HG03095 (cell line): Measurements from ENCODE around the gene SORBS1.

Source experiments
- ATAC-seq: cut with Tn5 transposase; IDR thresholded peaks from one replicate; pipeline ENCODE4 v1.9.1; 2021; ENCODE audit warnings: moderate library complexity; ENCODE audit not compliant: unreplicated experiment

The SORBS1 gene

DNA sequence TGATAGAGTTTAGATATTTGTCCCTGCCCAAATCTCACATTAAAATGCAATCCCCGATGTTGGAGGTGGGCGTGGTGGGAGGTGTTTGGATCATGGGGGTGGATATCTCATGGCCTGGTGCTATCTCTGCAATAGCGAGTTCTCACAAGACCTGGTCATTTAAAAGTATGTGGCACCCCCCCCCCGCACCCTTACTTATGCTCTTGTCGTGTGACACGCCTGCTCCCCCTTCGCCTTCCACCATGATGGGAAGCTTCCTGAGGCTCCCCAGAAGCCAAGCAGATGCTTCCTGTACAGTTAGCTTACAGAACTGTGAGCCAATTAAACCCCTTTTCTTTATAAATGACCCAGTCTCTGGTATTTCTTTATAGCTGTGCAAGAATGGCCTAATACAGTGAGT, 118.8 kb downstream of the SORBS1 start:
- ATAC-seq = no peak

DNA sequence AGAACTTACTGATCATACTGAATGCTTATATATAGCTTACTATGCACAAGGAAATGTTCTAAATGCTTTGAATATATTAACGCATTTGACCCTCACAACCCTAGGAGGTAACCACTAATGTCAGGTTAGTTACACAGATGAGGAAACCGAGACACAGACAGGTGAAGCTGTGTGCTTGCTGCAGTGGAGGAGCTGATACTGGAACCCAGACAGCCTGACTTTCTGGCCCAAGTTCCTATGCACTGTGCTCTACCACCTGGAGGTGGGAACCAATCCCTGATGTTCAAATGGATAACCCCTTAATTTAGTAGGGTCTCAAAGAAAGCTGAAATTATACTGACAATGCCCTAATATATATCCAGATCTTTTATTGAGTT, 119.6 kb downstream of the SORBS1 start:
- peak; percentile 12 for ATAC-seq

- ATAC-seq = peak; percentile 59
These were observed 120.2 kb downstream of the SORBS1 start for GRCh38 chr10:95440756-95441546.

DNA sequence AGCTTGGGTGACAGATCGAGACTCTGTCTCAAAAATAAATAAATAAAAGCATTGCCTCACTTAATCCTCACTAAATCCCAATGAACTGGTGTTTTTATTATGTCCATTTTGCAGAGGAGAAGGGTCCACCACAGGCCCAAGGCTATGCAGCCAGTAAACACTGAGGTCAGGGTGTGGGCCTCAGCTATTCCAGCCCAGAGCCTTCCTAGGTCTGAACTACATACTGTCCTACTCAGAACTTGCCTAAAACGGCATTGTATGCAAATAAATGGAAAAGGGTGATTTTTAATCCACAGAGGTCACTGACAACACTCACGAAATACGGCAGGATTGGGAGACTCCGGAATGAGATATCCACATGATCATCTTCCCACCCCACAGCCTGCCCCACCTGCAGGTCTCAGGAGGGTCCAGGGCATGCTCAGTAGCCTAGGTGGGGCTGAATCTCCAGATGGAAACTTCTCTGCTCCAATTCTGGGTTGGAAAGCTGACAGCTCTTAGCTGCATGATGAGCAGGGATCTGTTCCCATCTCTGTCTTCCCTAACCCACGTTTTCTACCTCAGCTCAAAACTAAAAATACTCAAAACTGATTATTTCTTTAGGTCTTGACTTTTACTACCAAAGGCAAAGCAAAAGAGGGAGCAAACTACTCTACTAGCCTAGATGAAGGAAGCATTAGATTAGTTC, 121.0 kb downstream of the SORBS1 start:
- ATAC-seq = no peak

DNA sequence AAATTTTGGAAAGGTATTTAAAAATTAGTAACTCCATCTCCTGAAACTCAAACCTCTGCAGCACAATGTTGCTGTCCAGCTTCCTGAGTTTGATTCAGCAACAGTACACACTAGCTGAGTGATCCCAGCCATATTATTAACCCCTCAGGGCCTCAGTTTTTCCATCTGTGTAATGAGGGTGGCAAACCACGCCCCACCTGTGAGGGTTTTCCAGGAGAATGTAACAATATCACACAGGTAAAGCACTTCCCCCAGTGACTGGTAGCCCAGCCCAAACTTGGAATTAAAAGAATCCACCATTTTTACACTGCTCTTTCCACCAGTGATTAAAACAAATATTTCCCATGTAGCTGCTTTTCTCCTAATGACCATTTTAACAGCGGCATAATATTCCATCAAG, 122.4 kb downstream of the SORBS1 start:
- ATAC-seq = no peak

DNA sequence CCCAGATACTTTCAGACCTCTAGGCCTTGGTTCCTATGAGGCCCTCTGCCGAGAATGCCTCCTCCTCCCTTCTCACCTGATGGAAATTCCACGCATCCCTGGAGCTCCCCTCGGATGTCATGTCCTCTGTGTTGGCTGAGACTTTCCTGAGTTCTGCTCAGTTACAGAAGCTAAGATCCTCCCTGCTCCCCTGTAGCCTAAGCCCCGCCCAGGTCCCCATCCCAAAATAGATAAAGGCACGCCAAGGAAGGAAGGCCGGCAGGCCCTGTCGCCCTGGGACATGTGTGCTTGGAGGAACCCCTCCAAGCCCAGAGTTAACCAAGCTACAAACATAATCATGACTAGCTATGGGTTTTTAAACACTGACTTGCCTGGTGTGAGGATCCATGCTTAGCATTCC, 123.5 kb downstream of the SORBS1 start:
- no peak for ATAC-seq

DNA sequence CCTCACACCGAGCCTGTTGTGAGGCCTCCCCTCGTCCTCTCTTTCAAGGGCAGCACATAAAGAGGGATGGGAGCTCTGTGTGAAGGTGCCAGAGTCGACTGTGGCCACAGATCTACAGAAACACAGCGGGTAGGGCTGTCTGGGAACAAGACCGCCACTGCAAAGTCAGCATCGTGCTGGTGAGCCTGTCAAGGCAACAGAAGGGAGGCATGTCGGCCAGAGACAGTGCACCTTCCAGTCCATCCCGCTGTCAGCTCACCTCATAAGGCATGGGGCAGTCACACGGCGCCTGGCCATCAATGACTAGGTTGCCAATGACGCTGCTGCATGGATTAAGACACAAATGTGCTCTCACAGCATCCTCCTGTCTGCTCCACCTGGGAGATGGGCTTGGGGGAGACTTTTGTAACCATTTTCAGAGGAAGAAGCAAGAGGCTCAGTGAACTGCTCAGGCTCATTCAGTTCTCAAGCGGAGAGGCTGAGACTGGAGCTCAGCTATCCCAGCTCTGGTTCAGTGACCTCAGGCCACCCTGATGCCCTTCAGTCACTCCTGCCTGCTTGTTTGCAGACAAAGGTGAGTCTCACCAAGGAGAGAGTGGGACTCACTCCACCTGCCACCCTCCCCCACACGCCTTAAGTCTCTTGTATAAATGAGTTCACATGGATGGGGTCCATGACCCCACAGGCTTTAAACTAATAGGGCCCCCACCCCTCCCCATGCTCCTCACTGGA, 125.5 kb downstream of the SORBS1 start:
- ATAC-seq = no peak

- ATAC-seq = no peak
These were observed 126.6 kb downstream of the SORBS1 start for GRCh38 chr10:95434583-95434982.

- peak; percentile 69 for ATAC-seq
These were observed 129.2 kb downstream of the SORBS1 start for GRCh38 chr10:95431900-95432342.

GRCh38 chr10:95430231-95430951, 130.8 kb downstream of the SORBS1 start:
- ATAC-seq = peak; percentile 64

- ATAC-seq = no peak
These were observed 131.5 kb downstream of the SORBS1 start for GRCh38 chr10:95429639-95430038.

GRCh38 chr10:95428701-95429100, 132.5 kb downstream of the SORBS1 start:
- no peak for ATAC-seq

DNA sequence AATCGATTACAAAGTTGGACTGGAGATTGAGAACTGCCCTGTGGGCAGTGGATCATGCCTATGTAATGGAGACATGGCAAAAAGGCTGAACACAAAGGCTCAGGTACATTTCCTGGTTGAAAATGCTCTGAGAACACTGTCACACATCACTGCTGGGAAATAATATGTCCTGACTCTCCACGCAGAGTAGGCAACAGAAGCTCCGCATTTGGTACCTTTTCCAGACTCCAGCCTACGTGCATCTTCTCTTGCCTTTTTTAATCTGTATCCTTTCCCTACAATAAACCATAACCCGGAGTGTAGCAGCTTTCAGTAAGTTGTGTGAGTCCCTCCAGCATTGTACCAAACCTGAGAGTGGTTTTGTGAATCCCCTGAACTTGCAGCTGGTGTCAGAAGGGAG, 134.7 kb downstream of the SORBS1 start:
- no peak for ATAC-seq

GRCh38 chr10:95425592-95426465, 135.3 kb downstream of the SORBS1 start:
- ATAC-seq = no peak

DNA sequence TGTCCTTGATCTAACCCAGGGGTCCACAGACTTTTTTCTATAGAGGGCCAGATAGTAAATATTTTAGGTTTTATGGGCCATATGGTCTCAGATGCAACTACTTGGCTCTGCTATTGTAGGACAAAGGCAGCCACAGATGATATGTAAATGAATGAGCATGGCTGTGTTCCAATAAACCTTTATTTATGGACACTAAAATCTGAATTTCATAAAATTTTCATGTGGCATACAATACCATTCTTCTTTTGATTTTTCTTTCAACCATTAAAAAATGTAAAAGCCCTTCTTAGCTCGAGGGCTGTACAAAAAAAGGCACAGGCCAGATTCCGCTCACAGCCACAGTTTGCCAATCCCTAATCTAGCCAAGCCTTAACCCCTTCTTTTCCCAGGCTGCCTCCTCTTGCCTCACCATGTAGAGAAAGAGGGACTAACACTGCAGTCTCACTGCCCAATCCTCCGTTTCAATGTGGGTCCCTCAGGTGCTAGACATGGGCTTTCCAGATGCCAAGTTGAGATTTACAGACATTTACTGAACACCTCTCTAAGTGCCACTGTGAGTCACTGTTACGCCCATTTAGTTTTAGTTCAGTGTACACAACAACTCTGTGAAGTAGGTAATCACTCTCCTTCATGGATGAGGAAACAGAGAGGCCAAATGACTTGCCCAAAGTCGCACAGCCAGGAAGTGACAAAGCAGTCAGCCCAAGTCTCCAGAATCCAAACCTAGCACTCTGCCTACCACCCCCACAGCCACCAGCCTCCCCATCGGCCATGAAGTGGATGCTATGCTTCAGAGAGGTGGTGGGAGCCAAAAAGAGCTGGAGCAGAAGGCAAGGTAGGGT, 137.8 kb downstream of the SORBS1 start:
- ATAC-seq = no peak

DNA sequence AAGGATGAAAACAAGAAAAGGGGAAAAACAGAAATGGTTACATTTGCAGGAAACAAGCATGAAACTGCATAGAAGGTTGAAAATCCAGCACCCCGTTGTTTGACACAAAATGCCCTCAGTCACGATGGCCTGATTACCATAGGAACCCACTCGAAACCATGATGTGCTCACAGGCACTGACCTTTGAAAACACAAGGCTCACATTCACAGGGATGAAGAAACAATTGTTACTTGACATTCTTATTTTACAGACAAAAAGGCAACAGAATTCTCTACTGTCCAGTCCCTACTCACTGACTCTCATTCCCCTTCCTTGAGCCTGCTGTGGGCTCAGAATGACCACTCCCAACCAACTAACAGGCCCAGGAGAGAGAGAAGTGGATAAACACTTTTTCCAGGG, 138.9 kb downstream of the SORBS1 start:
- no peak for ATAC-seq

DNA sequence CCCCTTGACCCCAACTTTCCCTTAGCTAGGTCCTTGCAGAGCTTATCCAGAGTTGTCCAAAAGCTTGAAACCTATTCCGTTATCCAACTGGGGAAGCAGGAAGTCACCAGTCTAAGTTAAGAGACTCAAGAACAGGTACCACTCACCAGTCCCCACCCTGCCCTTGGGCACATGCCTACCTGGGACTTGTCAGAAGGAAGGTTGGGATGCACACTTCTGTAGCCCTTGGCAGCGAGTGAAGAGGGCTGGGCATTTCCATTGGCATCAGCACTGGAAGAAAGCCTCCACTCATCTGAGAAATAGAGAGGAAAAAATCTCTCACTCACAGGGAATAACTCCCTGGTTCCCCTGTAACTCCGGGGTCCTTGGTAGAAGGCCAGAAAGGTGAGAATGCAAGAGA, 139.4 kb downstream of the SORBS1 start:
- no peak for ATAC-seq

- no peak for ATAC-seq
These were observed 141.8 kb downstream of the SORBS1 start for GRCh38 chr10:95419399-95419798.

DNA sequence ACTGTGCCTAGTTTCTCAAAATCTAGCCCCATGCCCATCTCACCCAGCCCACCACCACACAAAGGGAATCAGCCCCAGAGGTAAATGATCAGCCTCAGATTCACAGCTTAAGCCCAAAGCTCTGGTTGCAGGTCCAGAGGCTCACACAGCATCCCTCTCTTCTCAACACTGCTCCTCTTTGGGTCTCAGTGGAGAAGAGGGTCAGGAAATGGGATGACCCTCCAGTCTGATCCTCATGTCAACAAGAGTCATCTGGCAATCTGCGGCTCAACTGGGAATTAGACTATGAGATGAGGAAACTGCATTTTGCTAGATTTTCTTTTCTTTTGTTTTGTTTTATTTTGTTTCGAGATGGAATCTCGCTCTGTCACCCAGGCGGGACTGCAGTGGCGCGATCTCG, 144.2 kb downstream of the SORBS1 start:
- no peak for ATAC-seq
